G401 (cell line): ENCODE results near the gene PDIA4. TPM values are rescaled to one million over a fixed set of nuclear protein-coding genes. Genes with fewer than 3 reads are reported as not detected.

Source experiments
- total RNA-seq: library from RNA; depleted of rRNA; stranded (reverse); fragments of >200 nt; shearing (Covaris generic); gene quantifications from 2 replicates; pipeline ENCODE4 v1.2.3, GENCODE V29; 2014; rRNA removed

The PDIA4 gene
- total RNA-seq, 1 experiment from 2014 or later = 309 TPM

Other genes with a start within 250 kb of the PDIA4 start
- 33.4 and 37.5 TPM in 2 replicates for gene EZH2, start 144.2 kb downstream of the PDIA4 start, total RNA-seq
- gene ZNF786, start 62.2 kb upstream of the PDIA4 start, total RNA-seq = 5.2 and 6.4 TPM in 2 replicates
- 3.4 and 4.7 TPM in 2 replicates for gene ZNF425, start 97.8 kb upstream of the PDIA4 start, total RNA-seq
- 7.1 and 8.8 TPM in 2 replicates for gene ZNF398, start 118.9 kb upstream of the PDIA4 start, total RNA-seq
- gene ZNF282, start 167.0 kb upstream of the PDIA4 start, total RNA-seq = 13.4 and 22.6 TPM in 2 replicates
- gene ZNF212, start 211.1 kb upstream of the PDIA4 start, total RNA-seq = 11.6 and 15.9 TPM in 2 replicates
- 12.8 and 16.9 TPM in 2 replicates for gene ZNF783, start 233.7 kb upstream of the PDIA4 start, total RNA-seq